Measurements from ENCODE around the gene ITPK1.

The ITPK1 gene

GRCh38 chr14:93028724-93029076, 87.0 kb downstream of the ITPK1 start:
- DNase-seq (ENCODE audit: low read depth, low spot score), result no peak

GRCh38 chr14:93027810-93028723, 87.7 kb downstream of the ITPK1 start:
- no peak for DNase-seq (ENCODE audit: low read depth, low spot score)

- DNase-seq (ENCODE audit: low read depth, low spot score), result no peak
These were observed 89.4 kb downstream of the ITPK1 start for GRCh38 chr14:93026339-93026738.

GRCh38 chr14:93025055-93025454, 90.7 kb downstream of the ITPK1 start:
- no peak for DNase-seq (ENCODE audit: low read depth, low spot score)

- no peak for DNase-seq (ENCODE audit: low read depth, low spot score)
These were observed 91.2 kb downstream of the ITPK1 start for GRCh38 chr14:93024493-93024892.

- DNase-seq (ENCODE audit: low read depth, low spot score), result no peak
These were observed 91.8 kb downstream of the ITPK1 start for GRCh38 chr14:93023802-93024434.

- DNase-seq (ENCODE audit: low read depth, low spot score), result no peak
These were observed 92.7 kb downstream of the ITPK1 start for GRCh38 chr14:93023039-93023438.

GRCh38 chr14:93019970-93020369, 95.8 kb downstream of the ITPK1 start:
- DNase-seq (ENCODE audit: low read depth, low spot score), result no peak

GRCh38 chr14:93019367-93019843, 96.3 kb downstream of the ITPK1 start:
- no peak for DNase-seq (ENCODE audit: low read depth, low spot score)

GRCh38 chr14:93018366-93018765, 97.4 kb downstream of the ITPK1 start:
- no peak for DNase-seq (ENCODE audit: low read depth, low spot score)

- no peak for DNase-seq (ENCODE audit: low read depth, low spot score)
These were observed 97.8 kb downstream of the ITPK1 start for GRCh38 chr14:93017898-93018297.

- DNase-seq (ENCODE audit: low read depth, low spot score), result no peak
These were observed 98.4 kb downstream of the ITPK1 start for GRCh38 chr14:93017301-93017797.

- no peak for DNase-seq (ENCODE audit: low read depth, low spot score)
These were observed 99.4 kb downstream of the ITPK1 start for GRCh38 chr14:93016275-93016845.

- DNase-seq (ENCODE audit: low read depth, low spot score), result no peak
These were observed 100.2 kb downstream of the ITPK1 start for GRCh38 chr14:93015505-93015904.

- no peak for DNase-seq (ENCODE audit: low read depth, low spot score)
These were observed 100.7 kb downstream of the ITPK1 start for GRCh38 chr14:93015064-93015463.

- DNase-seq (ENCODE audit: low read depth, low spot score), result no peak
These were observed 101.4 kb downstream of the ITPK1 start for GRCh38 chr14:93014058-93015023.

GRCh38 chr14:93012951-93013719, 102.6 kb downstream of the ITPK1 start:
- no peak for DNase-seq (ENCODE audit: low read depth, low spot score)

GRCh38 chr14:93012506-93012905, 103.2 kb downstream of the ITPK1 start:
- no peak for DNase-seq (ENCODE audit: low read depth, low spot score)

GRCh38 chr14:93011650-93012325, 103.9 kb downstream of the ITPK1 start:
- no peak for DNase-seq (ENCODE audit: low read depth, low spot score)

GRCh38 chr14:93011141-93011529, 104.6 kb downstream of the ITPK1 start:
- DNase-seq (ENCODE audit: low read depth, low spot score), result no peak

All from activated naive CD8-positive, alpha-beta T cell treated with anti-CD3 and anti-CD28 coated beads, Interleukin-2, amount 50 U/mL, for 16 hours (primary cell).